Liver (tissue), 3 donors: Measurements from ENCODE around the gene CD6.

Experiments used
- CTCF ChIP-seq: fragments of 150-350 bp; IDR thresholded peaks from 2 replicates; pipeline ENCODE4 v1.5.1; 2017; ENCODE audit warnings: improper control_type of control experiment, low read depth, low read length; ENCODE audit not compliant: missing input control
- GABPA ChIP-seq, 2 donors: IDR thresholded peaks in 1 of 2; conservative IDR thresholded peaks in 1 of 2; 2 replicates each; pipeline ENCODE4 v1.6.1; 2016; ENCODE audit warnings: antibody characterized with exemption in 2 of 2, mild to moderate bottlenecking in 1 of 2, moderate library complexity in 1 of 2
- RAD21 ChIP-seq, 2 donors: IDR thresholded peaks; 2 replicates each; pipeline ENCODE4 v1.6.1; 2016; ENCODE audit warnings: antibody characterized with exemption in 2 of 2, mild to moderate bottlenecking in 2 of 2
- REST ChIP-seq: IDR thresholded peaks from 2 replicates; pipeline ENCODE4 v1.6.1; 2016; ENCODE audit warnings: antibody characterized with exemption, mild to moderate bottlenecking
- SP1 ChIP-seq: IDR thresholded peaks from 2 replicates; pipeline ENCODE4 v1.6.1; 2018; ENCODE audit warnings: antibody characterized with exemption, mild to moderate bottlenecking
- donor health status: healthy.
- donor health status: healthy.

GRCh38 chr11:60939301-60939700 is 32.2 kb upstream of the CD6 start:
- TF ChIP-seq REST (no peak), CTCF (no peak), GABPA (IDR thresholded peaks at IDR 0.05 in 1 of 2, conservative IDR thresholded peaks at IDR 0.05 in 1 of 2) (no peak), SP1 (no peak), RAD21 (IDR thresholded peaks at IDR 0.05) (no peak)
